ENCODE measurements around the gene DIS3L2.

Gene DIS3L2
- long read RNA-seq, donor 1, partial matches to known transcripts, result 0 of 2 reads
- long read RNA-seq, donor 1, other reads (novel, unspliced or antisense), result 0 of 2 reads
- long read RNA-seq, donor 2, partial matches to known transcripts, result 0 of 1 reads
- long read RNA-seq, donor 2, other reads (novel, unspliced or antisense), result 0 of 1 reads
- long read RNA-seq, donor 3, partial matches to known transcripts, result 5 of 6 reads
- long read RNA-seq, donor 3, other reads (novel, unspliced or antisense), result 0 of 6 reads
- long read RNA-seq, donor 4, result 0 reads
- long read RNA-seq, donor 5, partial matches to known transcripts, result 0 of 5 reads
- long read RNA-seq, donor 5, other reads (novel, unspliced or antisense), result 0 of 5 reads
- long read RNA-seq, donor 6, partial matches to known transcripts, result 0 of 1 reads
- long read RNA-seq, donor 6, other reads (novel, unspliced or antisense), result 0 of 1 reads
- long read RNA-seq, donor 7, partial matches to known transcripts, result 0 of 3 reads
- long read RNA-seq, donor 7, other reads (novel, unspliced or antisense), result 0 of 3 reads
- long read RNA-seq, donor 8, partial matches to known transcripts, result 0 of 2 reads
- long read RNA-seq, donor 8, other reads (novel, unspliced or antisense), result 0 of 2 reads

DNA sequence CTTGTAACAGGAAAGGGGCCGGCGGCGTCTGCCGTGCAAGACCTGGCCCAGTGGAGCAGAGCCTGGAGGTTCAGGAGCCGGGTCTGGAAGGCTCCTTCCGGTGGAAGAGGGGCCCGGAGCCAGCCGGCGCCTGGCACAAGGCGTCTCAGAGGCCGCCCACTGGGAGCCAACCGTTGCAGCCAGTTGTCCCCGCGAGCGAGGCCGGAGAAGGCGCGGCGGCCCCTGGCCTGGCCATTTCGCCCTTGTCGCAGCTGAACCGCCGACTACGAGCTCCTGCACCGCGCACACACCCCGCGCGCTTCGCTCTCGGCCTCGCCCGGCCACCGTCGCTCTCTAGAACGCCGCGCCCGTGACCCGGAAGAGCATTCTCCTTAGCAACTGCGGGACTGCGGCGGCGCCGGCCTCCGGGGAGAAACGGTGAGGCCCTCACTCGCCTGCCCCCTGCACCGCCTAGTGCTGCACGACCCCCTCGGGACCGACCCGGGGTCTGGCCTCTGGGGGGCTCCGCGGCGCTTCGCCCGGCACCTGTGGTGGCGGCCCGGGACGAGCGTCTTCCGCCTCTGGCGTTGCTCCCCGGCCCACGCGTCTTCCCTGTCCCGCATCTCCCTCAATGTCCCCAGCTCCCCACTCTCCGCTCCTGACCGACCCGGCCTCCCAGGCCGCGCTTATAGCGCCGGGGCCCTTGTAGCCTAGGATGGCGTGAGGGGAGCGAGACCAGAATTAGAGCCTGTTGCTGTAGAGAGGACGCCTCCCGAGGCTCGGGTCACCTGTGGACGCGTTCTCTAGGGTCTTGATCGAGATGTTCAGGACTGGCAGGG, at the start of gene DIS3L2:
Gene DIS3L2 (plus strand): TSS at position 365 of the 818 bp plus-strand sequence. CDS start 53,215 bp downstream, outside the sequence.
- peak; percentile 97 for DNase-seq

DNA sequence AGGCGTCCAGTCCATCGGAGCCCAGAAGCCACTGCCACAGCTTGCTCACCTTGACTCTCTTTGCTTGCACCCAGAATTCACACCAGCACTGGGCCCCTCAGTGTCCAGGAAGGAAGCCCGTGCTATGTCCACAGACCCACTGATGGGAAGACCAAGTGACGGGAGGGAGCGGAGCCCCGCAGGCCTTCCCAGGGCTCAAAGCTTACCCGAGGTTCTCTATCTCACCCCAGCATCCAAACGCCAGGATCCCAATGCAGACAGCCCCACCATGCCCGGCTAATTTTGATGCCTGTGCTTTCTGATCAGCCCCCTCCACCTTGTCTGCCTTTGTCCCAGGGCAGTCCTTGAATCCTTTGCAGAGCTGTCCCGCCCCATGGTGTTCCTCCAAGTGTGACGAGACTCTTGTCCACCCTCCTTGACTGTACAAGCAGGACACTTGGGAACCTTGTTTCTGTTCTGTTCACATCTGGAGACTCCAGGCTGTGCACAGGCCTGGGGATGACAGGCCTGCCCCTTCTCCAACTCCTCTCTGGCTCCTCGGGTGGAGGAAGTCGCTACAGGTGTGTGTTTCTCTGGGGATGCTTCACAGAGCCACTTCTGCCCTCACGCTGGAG, 47.3 kb upstream of the DIS3L2 start:
- DNase-seq, result no peak

GRCh38 chr2:231917280-231918066, 44.0 kb upstream of the DIS3L2 start:
- no peak for DNase-seq

- no peak for DNase-seq
These were observed 42.8 kb upstream of the DIS3L2 start for GRCh38 chr2:231918501-231919330.

DNA sequence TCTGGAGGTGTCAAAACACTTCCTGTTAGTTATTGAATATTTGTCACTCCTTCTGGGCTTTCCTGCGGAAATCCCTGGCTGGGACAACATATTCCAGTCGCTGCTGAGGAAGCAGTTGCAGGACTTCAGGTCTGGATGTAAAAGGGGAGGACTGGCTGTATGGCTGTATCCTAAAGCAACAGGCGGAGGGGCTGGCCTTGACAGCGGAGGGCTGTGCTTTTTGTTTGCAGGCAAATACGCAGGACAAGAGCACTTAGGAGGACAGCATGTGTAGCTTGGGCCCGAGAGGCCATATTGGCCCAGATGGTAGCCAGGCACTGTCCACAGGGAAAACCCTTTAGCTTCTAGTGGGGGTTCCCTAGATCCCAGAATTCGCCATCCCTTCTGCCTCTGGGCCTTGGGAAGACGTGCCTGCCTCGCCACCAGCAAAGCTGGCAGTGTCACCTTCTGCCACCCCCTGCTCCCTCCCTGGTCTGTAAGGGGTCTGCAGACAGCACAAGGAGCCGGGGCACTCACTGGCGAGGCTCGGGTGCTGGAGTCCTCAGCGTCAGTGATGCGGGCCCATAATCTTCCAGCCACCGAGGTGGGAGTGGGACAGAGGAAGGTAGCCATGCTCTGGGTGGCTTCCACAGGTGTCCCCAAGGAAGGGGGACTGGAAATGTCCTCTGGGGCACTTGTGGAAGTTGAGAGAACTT, 42.0 kb upstream of the DIS3L2 start:
- DNase-seq, result no peak

GRCh38 chr2:231920366-231920765, 41.1 kb upstream of the DIS3L2 start:
- no peak for DNase-seq

DNA sequence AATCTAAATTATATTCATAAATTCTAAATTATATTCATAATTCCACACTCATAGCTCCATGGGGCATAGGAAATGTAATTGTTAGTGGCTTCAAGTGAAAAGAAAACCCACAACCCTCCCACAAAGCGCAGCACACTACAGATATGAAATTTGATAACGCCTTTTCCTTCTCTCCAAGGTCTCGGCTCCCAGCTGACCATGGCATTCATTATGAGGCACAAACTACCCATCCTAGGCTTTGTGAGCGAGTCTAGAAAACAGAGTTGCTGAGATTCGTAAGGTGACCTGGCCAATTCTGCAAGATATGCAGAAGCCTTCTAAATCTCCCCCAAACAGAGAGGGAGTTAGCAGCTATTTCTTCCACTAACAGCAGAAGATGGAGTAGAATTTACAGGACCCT, 40.7 kb upstream of the DIS3L2 start:
- no peak for DNase-seq

- DNase-seq, result no peak
These were observed 39.1 kb upstream of the DIS3L2 start for GRCh38 chr2:231922311-231923009.

- no peak for DNase-seq
These were observed 38.5 kb upstream of the DIS3L2 start for GRCh38 chr2:231923010-231923344.

DNA sequence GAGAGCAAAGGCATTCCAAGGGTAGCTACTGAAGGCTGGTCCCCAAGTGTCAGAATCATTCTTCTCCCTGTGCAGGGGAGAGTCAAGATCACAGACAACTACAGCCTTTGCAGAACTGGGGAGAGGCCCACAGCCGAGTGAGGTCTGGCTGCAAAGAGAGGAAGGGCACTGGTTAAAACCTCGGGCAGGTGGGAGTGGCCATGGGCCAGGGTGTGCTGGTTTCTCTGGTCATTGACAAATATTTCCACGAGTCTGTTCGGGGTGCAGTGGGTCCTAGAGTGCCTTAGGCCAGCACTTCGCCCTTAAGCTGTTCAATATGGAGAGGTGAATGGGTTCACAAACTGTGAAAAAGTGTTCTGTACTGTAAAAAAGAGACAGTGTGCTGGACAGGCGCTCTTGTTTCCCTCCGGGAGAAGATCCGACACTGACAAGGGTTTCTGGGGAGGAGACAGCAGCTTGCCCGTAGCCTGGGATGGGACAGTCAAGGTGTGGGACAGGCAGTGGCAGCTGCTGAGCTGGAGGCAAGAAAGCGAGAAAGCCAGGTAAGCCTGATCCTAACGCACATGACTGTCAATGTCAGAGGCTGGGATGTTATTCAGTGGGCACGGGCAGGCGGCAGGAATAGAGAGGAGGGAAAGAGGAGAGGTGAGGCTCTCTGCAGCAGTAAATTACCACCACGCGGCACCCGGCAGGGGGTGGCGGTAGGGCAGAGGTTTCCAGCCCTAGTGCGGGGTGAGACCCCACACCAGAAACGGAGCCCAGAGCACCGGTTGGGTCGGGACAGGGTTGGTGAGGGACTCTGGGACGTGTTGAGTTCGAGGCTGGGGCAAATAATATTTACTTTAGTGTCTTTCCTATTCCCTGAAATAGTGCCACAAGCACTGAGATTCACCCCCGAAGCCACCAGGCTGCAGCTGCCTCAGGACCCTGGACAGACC, 37.3 kb upstream of the DIS3L2 start:
- no peak for DNase-seq

DNA sequence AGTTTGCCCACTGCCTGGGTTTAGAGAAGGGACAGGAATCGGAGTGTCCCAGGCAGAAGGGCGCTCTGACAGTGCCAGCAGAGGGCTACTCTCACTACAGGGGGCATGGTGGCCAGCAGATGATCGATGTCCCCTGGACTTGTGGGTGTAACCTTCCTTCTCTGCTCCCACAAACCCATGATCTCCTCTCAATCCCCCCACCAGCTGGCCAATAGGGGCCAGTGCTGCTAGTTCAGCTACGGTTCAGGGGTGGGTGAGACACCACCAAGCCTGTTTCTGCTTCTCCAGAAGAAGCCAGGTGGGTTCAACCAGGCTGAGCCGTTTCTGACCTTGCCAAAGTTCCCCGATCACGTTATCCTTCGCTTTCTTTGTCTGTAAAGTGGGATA, 36.6 kb upstream of the DIS3L2 start:
- DNase-seq, result no peak

DNA sequence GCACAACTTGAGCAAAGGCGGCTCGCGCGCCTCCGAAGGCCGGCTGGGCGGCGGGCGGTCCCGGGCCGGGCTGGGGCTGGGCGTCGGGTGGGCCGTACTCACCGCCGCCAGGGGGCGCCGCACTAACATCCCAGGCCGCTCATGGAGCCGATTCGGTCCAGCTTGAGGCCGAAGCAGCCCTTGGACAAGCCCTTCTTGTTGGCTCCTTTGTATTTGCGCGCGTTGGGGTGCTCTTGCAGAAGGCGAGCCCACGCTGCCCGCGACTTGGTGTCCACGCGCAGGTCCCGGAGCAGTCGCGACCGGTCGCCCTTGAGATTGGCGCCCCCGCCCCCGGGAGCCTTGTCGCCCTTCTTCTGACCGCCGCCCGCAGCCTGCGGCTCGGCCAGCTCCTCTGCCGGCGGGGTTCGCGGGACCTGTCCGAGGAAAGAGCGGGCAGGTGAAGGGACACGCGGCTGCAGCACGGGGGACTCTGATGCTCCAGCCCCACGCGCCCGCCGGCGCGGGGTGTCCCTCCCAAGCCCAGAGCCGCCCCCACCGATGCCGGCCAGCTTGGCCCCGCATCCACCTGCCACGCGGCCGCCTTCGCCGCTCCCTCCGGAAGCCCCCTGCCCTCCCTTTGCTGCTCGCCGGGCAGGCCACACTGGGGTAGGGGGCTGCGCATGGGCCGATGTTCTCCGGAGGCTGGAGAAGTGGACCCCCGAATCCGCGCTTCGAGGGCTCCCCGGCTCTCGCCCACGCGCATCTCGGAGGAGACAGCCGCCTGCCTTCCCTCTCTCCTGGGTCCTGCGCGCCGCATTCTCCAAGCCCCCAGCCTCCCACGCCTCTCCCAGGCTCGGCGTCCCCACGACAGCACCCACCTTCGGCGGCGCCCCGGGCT, 36.0 kb upstream of the DIS3L2 start:
- DNase-seq, result peak; percentile 86

- DNase-seq, result peak; percentile 90
These were observed 35.3 kb upstream of the DIS3L2 start, which contains the start of gene NPPC for GRCh38 chr2:231926180-231926741. TSS of gene NPPC (minus strand) at chr2:231926396. CDS start at chr2:231926249, 147 bp downstream.

DNA sequence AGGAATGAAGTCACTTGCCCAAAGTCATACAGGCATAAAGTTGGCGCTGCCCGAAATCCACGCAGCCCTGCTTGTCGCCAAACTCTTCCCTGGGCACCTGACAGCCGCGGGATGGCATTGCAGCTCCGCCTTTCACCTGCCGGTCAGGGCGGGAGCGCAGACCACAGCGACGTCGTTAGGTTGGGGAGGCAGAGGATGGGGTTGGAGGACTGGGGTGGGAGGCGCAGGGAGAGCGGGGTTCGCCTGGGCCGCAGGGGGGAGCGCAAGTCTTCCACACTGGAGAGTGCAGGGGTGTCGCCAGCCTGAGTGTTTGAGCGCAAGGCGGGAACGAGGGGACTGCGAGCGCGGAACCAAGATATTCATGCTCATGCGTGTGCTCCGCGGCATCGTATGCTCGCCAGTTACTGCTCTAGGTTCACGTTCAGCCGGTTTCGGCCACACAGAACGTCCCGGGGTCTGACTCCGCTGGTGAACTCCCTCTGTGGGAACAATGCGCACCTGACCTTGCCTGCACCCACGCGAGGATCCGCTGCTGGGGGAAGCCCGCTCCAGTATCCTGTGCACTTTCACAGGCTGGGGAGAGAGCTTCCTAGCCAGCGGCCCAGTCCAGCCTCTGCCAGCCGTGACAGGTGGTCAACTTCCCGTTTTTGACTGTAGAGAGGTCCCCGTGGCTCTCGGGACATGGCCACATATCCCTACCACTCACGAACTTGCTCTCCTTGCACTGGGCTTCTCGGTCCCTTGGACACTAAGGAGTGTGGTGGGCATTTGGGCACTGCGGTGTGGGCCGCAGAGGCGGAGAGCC, 34.5 kb upstream of the DIS3L2 start:
- peak; percentile 45 for DNase-seq

GRCh38 chr2:231927566-231927890, 34.0 kb upstream of the DIS3L2 start:
- no peak for DNase-seq

- DNase-seq, result no peak
These were observed 33.0 kb upstream of the DIS3L2 start for GRCh38 chr2:231928481-231928880.
